HG03521 (cell line): ENCODE results near the gene TTBK1.

Experiments
- ATAC-seq: cut with Tn5 transposase; IDR thresholded peaks from one replicate; pipeline ENCODE4 v1.9.1; 2021; ENCODE audit warnings: mild to moderate bottlenecking, moderate library complexity; ENCODE audit not compliant: unreplicated experiment

Gene TTBK1

DNA sequence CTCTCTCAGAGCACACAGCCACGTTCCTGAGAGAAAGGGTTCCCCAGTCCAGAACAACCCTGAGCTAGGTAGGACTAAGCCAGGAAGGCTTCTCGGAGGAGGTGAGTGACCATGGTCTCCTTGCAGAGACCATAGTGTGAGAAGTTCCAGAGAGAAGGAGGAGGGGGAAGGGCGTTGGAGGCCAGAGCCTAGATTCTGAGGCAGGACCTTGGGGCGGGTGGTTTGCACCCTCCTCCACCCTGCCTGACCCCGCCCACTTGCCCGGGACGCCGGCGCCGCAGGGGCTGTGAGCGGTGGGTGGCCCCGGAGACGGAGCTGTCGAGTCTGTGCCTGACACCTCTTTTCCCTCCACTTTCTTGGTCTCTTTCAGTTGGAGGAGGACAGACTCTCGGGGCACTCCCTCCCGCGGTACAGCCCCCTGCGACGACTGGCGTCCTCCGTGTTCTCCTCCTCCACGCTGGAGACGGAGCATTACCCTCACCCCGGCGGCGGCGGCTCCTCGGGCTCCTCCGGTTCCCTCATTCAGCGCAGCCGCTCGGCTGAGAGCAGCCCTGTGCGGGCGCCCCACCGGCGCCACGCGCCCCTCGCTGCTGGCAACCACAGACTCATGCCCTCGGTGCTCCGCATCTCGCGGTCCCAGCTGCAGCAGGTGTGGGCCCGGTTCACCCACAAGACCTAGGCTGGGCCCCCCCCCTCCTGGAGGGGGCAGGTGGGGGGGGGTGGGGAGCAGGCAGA, 26.2 kb downstream of the TTBK1 start:
- ATAC-seq, result no peak

DNA sequence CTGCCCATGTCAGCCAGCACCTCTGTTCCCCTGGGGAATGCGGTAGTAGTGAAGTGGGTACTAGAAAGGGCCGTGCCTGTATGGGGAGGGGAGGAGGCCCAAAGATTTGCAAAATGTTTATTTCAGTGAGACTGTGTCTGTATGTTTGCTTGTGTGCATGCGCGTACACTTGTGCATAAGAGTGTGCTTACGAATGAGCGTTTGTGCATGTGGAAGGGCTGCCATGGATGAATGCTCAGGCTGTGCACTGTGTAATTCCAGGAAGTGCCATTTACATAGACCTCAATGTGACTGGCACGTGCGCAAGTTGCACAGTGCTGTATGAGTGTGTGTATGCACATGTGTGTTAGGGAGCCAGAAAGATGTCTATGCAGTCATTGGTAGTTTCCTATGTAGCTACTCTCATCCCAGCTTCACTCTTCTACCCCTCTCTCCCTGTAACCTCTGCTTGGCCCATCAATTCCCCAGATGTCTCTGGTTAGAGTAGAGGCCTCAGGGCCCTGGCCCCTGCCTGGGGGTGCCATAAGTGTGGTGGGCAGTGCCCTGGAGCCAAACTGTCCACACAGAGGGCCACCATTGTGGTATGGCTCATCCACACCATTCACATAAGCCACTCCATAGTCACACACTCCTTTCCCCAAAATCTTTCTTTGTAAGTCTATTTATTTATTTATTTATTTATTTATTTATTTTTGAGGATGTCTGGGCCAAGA, 28.0 kb downstream of the TTBK1 start:
- ATAC-seq, result no peak

DNA sequence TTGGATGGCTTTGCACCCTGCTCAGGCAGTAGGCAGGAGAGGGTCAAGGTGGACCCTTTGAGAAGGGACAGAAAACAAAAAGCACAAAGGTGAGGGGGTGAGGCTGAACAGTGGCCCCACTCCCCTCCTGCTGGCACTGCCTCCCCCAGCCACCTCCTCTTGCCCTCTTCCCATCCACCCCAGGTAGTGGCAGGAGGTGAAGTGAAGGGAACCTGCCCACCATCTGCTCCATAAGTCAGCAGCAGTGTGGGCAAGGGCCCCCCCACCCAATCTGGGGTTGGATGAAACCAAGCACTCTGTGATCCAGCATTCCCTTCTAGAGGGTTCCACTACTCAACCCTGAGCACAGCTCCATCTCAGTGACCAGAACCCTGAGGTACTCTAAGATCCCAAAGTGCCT, 28.7 kb downstream of the TTBK1 start:
- no peak for ATAC-seq

DNA sequence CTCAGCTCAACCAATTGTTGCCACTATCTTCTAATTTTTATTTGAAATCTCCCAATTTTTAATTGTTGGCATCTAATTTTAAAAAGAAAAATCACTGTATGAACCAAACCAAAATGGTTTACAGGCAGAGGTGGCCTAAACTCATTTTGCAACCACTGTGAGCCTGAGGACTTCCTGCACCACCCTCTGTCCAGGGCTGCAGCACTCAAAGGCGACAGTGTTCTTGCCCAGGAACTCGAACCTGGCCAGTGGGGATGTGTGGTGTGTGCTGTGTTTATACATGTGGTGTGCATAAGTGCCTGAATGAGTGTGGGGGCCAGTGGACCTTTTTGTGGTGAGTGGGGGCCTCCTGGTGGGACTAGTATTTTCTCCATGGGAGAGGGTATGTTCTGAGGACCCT, 30.4 kb downstream of the TTBK1 start:
- ATAC-seq, result no peak

DNA sequence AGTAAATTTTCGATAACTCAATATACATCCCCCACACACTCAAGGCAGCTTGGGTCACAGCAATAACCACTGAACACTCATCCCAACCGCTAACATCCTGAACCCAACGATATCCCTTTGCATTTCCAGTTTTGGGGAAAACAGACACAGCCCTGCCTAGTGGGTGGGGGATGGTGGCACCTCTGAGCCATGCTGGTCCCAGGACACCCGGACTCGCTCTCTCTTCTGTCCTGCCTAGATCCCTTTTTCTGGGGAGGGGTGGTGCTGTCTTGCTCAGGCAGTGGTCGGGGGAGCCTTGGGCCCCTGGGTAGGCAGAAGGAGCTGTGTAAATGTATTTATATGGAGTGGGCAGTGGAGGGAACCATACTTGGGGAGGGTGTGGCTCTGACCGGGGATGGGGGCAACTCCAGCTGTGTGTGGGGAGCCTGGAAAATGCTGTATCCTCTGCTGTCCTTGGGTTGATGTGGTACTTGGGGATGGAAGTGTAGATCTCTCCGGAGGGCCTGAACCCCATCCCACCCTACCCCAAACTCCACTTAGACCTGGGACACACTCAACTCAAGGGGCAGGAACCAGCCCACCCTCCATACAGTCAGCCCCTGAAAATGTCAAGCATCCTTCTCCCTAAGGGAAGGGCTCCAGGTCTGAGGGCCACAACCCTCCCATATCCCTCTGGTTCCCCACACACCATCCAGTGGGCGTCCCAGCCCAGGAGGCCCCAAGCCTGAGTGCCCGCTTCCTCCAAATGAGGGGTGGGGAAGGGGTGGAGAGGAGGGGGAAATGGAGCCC, 31.0 kb downstream of the TTBK1 start:
- ATAC-seq, result no peak

DNA sequence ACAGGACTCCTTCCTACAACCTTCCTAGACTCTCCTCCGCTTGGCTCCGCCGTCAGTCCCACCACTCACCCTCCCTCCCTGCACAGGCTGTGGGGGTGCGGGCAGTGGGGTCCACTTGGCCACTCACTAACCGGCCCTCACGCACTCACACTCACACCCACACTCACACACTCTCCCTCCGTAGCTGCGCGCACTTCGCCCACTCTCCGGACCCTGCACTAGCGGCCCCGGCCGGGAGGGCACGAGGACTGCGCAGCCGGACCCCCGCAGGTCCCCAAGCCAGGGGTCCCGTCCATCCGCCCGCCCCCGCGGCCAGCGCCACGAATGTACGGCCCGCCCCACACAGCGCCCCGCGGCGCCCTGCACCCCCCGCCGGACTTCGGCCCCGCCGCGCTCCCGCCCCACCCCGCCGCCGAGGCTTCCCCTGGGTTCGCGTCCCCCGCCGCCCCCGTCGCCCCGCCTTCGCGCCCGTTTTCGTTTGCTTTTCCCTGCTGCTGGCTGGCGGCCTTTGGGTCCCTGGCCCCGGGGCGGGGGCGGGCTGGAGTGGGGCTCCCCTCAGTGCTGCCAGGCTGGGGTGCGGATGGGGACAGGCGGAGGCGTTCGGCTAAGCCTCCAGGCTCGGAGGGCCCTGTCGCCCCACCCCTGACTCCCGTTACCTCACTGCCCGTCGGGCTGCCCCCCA, 31.8 kb downstream of the TTBK1 start:
- ATAC-seq, result no peak

DNA sequence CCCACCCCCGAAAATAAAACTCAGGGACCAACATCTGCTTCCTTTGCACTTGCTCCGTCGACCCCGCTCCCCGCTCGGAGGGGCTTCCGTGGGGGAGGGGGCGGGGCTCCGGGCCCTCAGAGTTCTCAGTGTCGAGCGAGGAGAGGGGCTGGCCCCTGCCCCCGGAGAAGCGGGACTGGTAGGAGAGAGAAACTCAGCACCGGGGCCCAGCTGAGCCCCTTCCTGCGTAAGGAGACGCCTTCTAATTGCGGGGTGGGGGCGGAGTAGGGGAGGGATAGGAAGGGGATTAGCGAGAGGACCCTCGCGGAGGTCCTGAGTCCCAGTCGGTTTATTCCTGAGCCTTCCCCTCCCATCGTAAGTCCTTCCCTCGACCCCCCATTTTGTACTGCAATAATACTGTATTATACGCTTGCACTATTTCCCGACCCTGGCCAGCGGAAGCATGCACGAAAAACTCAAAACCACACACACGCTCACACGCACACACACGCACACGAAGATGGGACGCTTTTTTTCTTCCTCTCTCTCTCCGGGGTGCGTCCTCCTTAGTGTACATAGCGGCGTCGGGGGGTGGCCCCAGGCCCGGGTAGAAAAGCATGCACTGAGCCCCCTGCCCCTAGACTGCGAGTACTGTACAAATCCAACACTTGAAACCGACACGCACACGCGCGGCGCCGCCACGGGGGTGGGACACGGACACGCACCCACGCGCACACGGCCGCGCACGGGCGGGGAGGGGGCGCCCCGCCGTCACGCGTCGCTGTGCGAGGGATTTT, 32.7 kb downstream of the TTBK1 start:
- ATAC-seq, result no peak

DNA sequence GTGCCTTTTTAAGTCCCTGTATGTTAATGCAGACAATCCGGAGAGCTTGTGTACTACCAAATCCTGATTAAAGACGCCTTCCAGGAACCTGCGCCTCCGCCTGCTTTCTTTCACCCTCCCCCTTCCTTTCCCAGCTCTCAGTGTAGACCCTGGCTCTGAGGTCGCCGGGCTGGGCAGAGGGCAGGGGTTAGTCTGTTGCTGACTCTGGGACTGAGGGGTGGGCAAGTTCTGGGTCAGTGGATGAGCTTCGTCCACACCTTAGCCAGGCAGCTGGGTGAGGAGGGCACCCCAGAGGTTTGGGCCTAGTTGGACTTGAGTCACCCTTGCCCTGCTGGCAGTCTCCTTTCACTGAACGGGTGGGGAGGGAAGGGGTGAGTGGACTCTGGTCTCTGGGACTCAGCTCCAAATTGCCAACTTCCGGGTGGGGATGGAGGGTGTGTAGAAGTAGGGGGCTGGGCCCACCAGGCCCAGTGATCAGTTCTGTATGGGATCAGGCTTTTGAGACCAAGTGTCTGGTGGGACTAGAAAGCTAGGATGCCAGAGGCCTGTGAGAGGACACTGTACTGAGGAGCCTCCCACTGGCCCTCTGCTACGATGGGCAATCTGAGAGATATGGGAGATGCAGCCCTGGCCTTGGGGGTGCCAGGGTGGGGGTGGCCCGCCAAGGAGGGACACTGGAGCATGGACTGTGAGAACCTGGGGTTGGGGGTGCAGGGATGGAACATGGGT, 33.5 kb downstream of the TTBK1 start:
- no peak for ATAC-seq

DNA sequence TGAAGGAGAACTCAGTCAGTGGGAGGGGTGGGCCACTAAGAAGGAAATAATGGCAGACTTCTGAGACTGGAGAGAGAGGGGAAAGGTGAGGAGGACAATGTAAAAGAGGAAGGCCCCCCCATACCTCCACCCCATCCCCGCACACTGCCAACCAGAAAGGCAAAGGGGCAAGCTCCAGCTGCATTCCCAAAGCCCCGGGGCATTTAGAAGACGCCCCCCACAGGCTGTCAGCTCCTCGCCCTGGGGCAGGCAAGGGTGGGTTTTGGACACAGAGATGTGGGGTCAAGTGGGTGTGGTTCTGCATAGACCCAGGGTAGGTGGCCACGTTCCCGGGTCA, 34.0 kb downstream of the TTBK1 start:
- no peak for ATAC-seq

DNA sequence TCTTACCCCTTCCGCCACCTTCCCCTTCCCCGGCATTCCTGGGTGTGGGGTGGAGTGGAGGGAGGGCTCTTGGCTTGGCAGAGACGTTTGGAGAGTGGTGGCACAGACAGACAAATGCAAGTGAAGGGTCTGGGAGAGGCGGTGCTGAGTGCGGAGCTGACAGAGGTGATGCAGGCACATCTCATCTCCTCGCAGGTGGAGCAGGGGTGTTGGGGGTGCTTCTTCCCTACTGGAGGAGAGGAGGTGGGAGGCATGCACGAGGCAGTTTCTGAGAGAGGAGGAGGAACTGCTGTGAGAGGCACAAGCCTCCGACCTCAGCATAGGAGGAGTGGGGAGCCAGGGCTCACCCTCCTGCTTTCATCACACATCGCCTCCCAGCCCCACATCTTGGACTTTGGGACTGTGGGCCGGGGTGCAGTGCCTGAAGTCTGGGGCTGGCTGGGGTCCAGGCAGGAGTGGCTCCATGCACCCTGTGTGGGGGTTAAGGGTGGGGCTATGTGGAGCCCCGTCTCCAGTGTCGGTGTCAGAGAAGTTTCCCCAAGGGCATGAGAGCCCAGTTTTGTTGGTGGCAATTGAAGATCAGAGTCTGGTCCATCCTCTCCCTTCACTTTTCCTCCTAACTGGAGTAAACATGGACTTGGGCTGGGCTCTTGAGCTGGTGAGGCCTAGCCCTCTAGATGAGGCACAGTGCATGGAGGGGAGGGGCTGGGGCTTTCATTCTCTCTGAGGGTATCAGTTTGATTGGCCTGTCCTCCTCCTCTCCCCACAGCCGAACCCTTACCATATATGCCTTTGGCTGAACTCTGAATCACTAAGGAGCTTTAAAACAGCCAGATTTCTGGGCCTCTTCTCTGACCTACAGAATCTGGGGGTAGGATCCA, 34.6 kb downstream of the TTBK1 start:
- no peak for ATAC-seq

DNA sequence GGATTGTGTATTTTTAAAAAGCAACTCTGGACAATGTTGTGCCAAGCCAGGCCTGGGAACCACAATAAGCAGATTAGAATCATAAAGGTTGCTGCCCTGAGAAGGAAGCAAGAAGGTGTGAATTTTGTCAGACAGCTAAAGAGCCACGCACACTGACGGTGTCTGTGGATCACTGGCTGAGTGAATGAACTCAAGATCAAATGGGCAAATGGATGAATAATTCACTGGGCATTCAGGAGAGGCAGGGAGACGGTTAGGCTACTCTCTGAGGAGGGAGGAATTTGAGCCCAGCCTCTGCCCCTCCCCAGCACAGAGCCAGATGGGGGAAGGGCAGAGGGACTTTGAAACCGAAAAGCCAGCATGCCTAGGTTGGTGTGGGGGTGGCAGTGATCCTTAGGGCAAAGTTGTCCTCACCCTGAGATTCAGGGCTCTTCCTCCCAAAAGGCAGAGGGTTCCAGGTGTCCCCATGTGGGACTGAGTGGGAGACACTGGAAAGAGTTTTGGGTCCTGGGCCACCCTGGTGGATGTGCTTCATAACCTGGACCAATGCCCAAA, 35.3 kb downstream of the TTBK1 start:
- ATAC-seq, result no peak

DNA sequence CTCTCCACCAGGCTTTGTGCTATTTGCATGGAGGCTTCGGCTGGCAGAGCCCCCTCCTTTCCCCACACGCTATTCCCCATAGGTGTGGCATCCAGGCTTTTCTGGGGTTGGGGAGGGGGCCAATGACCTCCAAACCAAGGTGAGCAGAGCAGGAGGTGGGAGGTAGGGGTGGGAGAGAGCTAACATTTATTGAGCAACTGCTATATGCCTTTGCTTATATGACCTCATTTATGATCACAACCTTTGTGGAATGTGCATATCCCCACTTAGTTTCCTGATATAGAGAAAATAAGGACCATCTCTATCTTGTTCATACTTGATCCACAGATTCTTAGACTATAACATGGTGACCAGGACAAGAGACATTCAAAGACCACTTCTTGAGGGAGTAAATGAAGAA, 37.0 kb downstream of the TTBK1 start:
- no peak for ATAC-seq

DNA sequence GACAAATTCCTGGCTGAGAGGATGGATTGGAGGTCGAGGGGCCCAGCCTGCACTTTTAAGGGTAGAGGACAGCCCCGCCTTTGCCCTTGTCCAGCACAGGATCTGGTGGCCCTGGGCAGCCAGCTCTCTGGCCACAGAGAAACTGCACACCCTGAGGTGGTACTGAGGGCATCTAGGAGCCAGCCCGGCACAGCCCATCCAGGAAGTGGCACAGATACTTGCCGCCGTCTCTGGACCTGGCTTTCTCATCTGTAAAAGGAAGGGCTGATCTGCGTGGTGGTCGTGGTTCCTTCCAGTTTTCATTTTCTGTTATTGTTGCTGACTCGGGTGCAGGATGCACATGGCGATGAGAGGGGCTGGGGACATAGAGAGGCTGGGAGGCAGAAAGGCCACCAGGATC, 38.8 kb downstream of the TTBK1 start:
- ATAC-seq, result no peak

DNA sequence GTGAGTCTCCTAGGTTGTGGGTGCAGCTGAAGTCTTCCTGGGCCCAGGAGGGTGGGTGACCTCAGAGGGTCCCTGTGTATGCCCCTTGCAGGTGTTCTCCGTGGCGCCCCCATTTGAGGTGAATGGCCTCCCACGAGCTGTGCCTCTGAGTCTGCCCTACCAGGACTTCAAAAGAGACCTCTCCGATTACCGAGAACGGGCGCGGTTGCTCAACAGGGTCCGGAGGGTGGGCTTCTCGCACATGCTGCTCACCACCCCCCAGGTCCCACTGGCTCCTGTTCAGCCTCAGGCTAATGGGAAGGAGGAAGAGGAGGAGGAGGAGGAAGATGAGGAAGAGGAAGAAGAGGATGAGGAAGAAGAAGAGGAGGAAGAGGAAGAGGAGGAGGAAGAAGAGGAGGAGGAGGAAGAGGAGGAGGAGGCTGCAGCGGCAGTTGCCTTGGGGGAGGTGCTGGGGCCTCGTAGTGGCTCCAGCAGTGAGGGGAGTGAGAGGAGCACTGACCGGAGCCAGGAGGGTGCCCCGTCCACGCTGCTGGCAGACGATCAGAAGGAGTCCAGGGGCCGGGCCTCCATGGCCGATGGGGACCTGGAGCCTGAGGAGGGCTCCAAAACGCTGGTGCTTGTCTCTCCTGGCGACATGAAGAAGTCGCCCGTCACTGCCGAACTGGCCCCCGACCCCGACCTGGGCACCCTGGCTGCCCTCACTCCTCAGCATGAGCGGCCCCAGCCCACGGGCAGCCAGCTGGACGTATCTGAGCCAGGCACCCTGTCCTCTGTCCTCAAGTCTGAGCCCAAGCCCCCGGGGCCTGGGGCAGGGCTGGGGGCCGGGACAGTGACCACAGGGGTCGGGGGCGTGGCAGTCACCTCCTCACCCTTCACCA, 39.6 kb downstream of the TTBK1 start:
- no peak for ATAC-seq

DNA sequence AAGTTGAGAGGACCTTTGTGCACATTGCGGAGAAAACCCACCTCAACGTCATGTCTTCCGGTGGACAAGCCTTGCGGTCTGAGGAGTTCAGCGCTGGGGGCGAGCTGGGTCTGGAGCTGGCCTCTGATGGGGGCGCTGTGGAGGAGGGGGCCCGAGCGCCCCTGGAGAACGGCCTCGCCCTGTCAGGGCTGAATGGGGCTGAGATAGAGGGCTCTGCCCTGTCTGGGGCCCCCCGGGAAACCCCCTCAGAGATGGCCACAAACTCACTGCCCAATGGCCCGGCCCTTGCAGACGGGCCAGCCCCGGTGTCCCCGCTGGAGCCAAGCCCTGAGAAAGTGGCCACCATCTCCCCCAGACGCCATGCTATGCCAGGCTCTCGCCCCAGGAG, 40.2 kb downstream of the TTBK1 start:
- no peak for ATAC-seq

DNA sequence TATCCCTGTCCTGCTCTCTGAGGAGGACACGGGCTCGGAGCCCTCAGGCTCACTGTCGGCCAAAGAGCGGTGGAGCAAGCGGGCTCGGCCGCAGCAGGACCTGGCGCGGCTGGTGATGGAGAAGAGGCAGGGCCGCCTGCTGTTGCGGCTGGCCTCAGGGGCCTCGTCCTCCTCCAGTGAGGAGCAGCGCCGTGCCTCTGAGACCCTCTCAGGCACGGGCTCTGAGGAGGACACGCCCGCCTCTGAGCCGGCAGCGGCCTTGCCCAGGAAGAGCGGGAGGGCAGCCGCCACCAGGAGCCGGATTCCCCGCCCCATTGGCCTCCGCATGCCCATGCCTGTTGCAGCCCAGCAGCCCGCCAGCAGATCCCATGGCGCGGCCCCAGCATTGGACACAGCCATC, 40.6 kb downstream of the TTBK1 start:
- no peak for ATAC-seq

DNA sequence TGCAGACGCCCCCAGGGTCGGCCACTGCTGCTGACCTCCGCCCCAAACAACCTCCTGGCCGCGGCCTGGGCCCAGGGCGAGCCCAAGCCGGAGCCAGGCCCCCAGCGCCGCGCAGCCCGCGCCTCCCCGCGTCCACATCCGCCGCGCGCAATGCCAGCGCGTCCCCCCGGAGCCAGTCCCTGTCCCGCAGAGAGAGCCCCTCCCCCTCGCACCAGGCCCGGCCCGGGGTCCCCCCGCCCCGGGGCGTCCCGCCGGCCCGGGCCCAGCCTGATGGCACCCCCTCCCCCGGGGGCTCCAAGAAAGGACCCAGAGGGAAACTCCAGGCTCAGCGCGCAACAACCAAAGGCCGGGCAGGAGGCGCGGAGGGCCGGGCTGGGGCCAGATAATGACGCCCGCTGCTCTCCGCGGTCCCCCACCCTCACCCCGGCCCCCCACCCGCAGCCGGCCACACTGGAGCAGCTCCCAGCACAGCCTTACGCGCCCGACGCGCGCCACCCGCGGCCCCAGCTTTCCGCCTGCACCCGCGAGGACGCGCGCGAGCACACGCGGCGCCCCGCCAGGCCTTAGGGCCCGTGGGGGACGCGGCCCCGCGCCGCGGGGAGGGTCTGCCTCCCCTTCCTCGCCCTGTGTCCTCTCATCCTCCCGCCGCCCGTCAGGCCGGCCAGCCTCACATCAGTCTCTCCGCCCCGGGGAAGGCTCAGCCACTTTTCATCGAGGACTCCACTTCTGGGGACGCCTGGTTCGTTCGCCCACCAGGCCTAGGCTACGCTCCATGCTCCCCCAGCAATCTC, 41.9 kb downstream of the TTBK1 start:
- ATAC-seq, result no peak
